ENCODE data around the gene HBQ1.
"Not testable (repeated sequence)": the region's sequence is repeated elsewhere in the genome, so short reads cannot be mapped to it uniquely, and the experiment has no call there.

Gene HBQ1

GRCh38 chr16:169014-169413, 11.2 kb upstream of the HBQ1 start:
- DNase-seq = no peak
- in situ Hi-C loops (cut with HindIII; ENCODE audit: low pct_ligation_motif_present, low sequenced_read_pairs) = no loop called here
- Histone ChIP-seq H3K27me3 (replicated peaks) (peaks cover 45% of the 10 kb centered on the region), H3K27ac (no peak overlapping the region), H3K4me3 (ENCODE audit: low read depth, low read length) (no peak overlapping the region), H3K36me3 (replicated peaks) (no peaks in the 10 kb centered on the region)
- no peak for TF ChIP-seq CTCF (IDR thresholded peaks at IDR 0.05; ENCODE audit: low read depth, low read length, missing control alignments)

GRCh38 chr16:170088-170507, 10.2 kb upstream of the HBQ1 start:
- H3K27ac ChIP-seq; in situ Hi-C loops (cut with HindIII; ENCODE audit: low pct_ligation_motif_present, low sequenced_read_pairs); H3K36me3 ChIP-seq (replicated peaks); H3K4me3 ChIP-seq (ENCODE audit: low read depth, low read length): not testable (repeated sequence)
- peaks cover 44% of the 10 kb centered on the region for H3K27me3 ChIP-seq (replicated peaks)
- peak; percentile 40 for DNase-seq

GRCh38 chr16:170788-171187, 9.5 kb upstream of the HBQ1 start:
- no peak for TF ChIP-seq CTCF (IDR thresholded peaks at IDR 0.05; ENCODE audit: low read depth, low read length, missing control alignments)
- no peak for DNase-seq
- H3K27me3 ChIP-seq (replicated peaks) = peaks cover 44% of the 10 kb centered on the region
- no peaks in the 10 kb centered on the region for H3K36me3 ChIP-seq (replicated peaks)
- in situ Hi-C loops (cut with HindIII; ENCODE audit: low pct_ligation_motif_present, low sequenced_read_pairs) = no loop called here
- no peak overlapping the region for H3K4me3 ChIP-seq (ENCODE audit: low read depth, low read length)
- no peak overlapping the region for H3K27ac ChIP-seq

- peaks cover 32% of the 10 kb centered on the region for H3K27me3 ChIP-seq (replicated peaks)
- DNase-seq; in situ Hi-C loops (cut with HindIII; ENCODE audit: low pct_ligation_motif_present, low sequenced_read_pairs); H3K36me3 ChIP-seq (replicated peaks); H3K27ac ChIP-seq; H3K4me3 ChIP-seq (ENCODE audit: low read depth, low read length): not testable (repeated sequence)
Measured at GRCh38 chr16:172374-172941, 7.8 kb upstream of the HBQ1 start, which contains the start of gene HBA2. Gene HBA2, plus strand, starts transcription at chr16:172876. Its CDS starts 37 bp downstream, at chr16:172913.

GRCh38 chr16:173211-173854, 6.9 kb upstream of the HBQ1 start:
- H3K36me3 ChIP-seq (replicated peaks); in situ Hi-C loops (cut with HindIII; ENCODE audit: low pct_ligation_motif_present, low sequenced_read_pairs); H3K4me3 ChIP-seq (ENCODE audit: low read depth, low read length); DNase-seq; H3K27ac ChIP-seq: not testable (repeated sequence)
- H3K27me3 ChIP-seq (replicated peaks) = peaks cover 32% of the 10 kb centered on the region

GRCh38 chr16:173928-174769, 6.1 kb upstream of the HBQ1 start:
- H3K36me3 ChIP-seq (replicated peaks); in situ Hi-C loops (cut with HindIII; ENCODE audit: low pct_ligation_motif_present, low sequenced_read_pairs); H3K4me3 ChIP-seq (ENCODE audit: low read depth, low read length); H3K27ac ChIP-seq; DNase-seq: not testable (repeated sequence)
- peaks cover 38% of the 10 kb centered on the region for H3K27me3 ChIP-seq (replicated peaks)

GRCh38 chr16:175011-175949, 5.0 kb upstream of the HBQ1 start:
- no peaks in the 10 kb centered on the region for H3K36me3 ChIP-seq (replicated peaks)
- H3K27ac ChIP-seq = no peak overlapping the region
- in situ Hi-C loops (cut with HindIII; ENCODE audit: low pct_ligation_motif_present, low sequenced_read_pairs) = no loop called here
- no peak overlapping the region for H3K4me3 ChIP-seq (ENCODE audit: low read depth, low read length)
- H3K27me3 ChIP-seq (replicated peaks) = peaks cover 47% of the 10 kb centered on the region
- TF ChIP-seq CTCF (IDR thresholded peaks at IDR 0.05; ENCODE audit: low read depth, low read length, missing control alignments) = no peak
- no peak for DNase-seq

GRCh38 chr16:176006-176405, 4.3 kb upstream of the HBQ1 start:
- peaks cover 44% of the 10 kb centered on the region for H3K27me3 ChIP-seq (replicated peaks)
- H3K27ac ChIP-seq; DNase-seq; in situ Hi-C loops (cut with HindIII; ENCODE audit: low pct_ligation_motif_present, low sequenced_read_pairs); H3K36me3 ChIP-seq (replicated peaks); H3K4me3 ChIP-seq (ENCODE audit: low read depth, low read length): not testable (repeated sequence)

GRCh38 chr16:176477-177382, 3.5 kb upstream of the HBQ1 start, which contains the start of gene HBA1:
Gene HBA1, plus strand, starts transcription at chr16:176680. Its CDS starts 37 bp downstream, at chr16:176717.
- H3K27me3 ChIP-seq (replicated peaks) = peaks cover 39% of the 10 kb centered on the region
- H3K36me3 ChIP-seq (replicated peaks); H3K4me3 ChIP-seq (ENCODE audit: low read depth, low read length); in situ Hi-C loops (cut with HindIII; ENCODE audit: low pct_ligation_motif_present, low sequenced_read_pairs); H3K27ac ChIP-seq; DNase-seq: not testable (repeated sequence)

All from brain microvascular endothelial cell (primary cell).